Omental fat pad (tissue), 4 donors: ENCODE measurements around the gene AVPR2. TPM values are rescaled to one million over a fixed set of nuclear protein-coding genes. Genes with fewer than 3 reads are reported as not detected.

Experiments
- ATAC-seq: fragments of 150-250 bp; one replicate; pipeline ENCODE4 v1.9.1; 2016; ENCODE audit warnings: mild to moderate bottlenecking, moderate library complexity; ENCODE audit not compliant: low FRiP score
- DNase-seq: peaks from one replicate; pipeline ENCODE4 v3.0.0-alpha.2; 2019; ENCODE audit warnings: low spot score
- total RNA-seq, 4 donors: library from RNA; depleted of rRNA; stranded (reverse); fragments of >200 nt; gene quantifications; one replicate each; pipeline ENCODE4 v1.1.0, GENCODE V29; 2016
- TF ChIP-seq, protein P1 (sequence below), 3 donors: fragments of 450-650 bp; IDR thresholded peaks; one replicate each; pipeline ENCODE4 v1.5.1; 2016 to 2017; ENCODE audit warnings: antibody characterized with exemption in 3 of 3, mild to moderate bottlenecking in 3 of 3, moderate library complexity in 2 of 3

Gene AVPR2
- total RNA-seq, 4 donors from 2014 or later = 0.74 to 22.7 (median 3.6) TPM

GRCh38 chrX:153907456-153907855 is 3.0 kb downstream of the AVPR2 start:
- DNase-seq = no peak
- ATAC-seq = no peak
- TF ChIP-seq, protein P1, sequence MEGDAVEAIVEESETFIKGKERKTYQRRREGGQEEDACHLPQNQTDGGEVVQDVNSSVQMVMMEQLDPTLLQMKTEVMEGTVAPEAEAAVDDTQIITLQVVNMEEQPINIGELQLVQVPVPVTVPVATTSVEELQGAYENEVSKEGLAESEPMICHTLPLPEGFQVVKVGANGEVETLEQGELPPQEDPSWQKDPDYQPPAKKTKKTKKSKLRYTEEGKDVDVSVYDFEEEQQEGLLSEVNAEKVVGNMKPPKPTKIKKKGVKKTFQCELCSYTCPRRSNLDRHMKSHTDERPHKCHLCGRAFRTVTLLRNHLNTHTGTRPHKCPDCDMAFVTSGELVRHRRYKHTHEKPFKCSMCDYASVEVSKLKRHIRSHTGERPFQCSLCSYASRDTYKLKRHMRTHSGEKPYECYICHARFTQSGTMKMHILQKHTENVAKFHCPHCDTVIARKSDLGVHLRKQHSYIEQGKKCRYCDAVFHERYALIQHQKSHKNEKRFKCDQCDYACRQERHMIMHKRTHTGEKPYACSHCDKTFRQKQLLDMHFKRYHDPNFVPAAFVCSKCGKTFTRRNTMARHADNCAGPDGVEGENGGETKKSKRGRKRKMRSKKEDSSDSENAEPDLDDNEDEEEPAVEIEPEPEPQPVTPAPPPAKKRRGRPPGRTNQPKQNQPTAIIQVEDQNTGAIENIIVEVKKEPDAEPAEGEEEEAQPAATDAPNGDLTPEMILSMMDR (IDR thresholded peaks at IDR 0.05) = no peak

DNA sequence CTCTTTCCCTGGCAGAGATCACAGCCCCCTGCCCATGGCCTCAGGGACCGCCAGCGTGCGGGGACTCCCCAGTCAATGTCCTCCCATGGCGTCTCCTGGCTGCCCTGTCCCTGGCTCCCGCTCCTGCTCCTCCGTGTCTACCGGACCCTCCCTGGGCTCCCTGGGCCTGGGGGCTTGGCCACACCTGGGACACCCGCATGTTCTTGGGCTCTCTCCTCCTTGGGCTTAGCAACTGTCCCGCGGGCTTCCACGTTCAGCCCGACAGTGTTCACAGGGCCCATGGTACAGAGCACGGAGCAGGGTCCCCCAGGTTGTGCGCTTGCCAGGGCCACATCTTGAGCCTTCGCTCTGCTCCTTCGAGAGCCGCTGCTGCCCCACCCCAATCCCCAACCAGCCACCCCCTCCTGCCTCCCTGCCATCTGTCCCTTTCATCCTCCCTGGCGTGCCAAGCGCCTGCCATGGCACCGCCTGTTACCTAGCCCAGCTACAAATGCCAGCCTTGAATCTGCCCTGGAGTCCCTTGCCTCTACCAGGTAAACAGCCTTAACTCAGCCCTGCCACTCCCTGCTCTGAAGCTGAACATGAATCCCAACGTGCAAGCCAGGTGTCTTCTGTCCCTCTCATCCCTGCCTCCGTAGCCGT is 3.9 kb downstream of the AVPR2 start:
- TF ChIP-seq, protein P1 (IDR thresholded peaks at IDR 0.05) = no peak
- no peak for DNase-seq
- ATAC-seq = no peak

DNA sequence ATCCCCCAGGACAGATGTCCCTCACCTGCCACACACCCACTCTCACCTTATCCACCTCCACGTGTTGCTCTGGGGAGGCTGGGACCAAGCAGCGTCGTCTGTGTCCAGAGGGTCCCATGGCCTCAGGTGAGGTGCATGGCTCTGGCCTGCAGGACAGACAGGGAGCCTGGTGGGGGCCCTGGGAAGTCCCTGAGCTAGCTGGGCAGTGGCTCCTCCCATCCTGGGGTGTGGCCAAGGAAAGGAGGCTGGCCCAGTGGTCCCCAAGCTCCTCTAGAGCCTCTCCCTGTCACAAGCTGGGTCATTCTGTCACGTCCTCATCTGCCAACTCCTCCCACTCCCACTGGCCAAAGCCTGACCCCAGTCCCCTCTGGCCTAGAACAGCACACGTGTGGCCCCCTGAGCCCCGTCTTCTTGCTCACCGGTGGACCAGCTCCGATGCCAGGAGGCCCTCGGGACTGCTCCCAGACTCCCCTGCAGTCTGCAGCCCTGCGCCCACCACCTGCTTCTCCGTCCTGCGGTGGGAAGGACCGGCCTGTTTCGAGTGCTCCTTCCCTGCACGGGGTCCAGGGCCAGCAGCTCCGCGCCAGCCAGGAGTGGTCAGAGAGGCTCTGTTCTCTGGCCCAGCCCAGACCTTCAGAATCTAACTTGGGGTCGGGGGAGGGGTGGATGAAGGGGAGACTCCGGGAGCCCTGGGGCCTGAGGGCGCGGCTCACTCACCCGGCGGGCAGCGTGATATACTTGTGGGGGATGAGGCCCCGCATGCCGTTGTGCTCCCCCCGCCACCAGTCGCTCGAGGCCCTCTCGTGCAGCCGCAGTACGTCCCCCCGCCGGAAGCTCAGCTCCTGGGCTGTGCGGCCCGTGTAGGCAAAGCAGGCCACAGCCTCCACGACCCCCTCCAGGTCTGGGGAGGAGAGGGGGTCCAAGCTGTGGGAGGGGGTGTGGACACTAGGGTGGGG is 4.8 kb downstream of the AVPR2 start:
- TF ChIP-seq, protein P1 (IDR thresholded peaks at IDR 0.05) = no peak
- no peak for DNase-seq
- no peak for ATAC-seq

DNA sequence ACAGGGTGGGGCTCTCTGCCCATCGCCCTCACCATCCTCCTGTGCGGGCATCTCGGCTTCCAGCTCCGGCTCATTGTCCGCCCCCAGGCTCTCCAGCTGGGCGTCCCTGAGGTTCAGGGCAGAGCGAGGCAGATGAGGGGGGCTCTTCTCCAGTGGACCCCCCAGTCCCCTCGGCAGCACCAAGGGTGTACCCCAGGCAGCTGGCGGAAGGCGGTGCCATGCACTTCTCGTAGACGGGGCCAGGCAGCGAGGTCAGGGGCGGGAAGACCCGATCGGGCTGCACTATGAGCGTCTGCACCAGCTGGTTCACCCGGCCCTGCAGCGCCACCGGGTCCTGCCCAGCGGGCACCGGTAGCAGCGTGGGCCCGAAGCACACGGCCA is 5.5 kb downstream of the AVPR2 start:
- TF ChIP-seq, protein P1 (IDR thresholded peaks at IDR 0.05) = no peak
- no peak for DNase-seq
- no peak for ATAC-seq

DNA sequence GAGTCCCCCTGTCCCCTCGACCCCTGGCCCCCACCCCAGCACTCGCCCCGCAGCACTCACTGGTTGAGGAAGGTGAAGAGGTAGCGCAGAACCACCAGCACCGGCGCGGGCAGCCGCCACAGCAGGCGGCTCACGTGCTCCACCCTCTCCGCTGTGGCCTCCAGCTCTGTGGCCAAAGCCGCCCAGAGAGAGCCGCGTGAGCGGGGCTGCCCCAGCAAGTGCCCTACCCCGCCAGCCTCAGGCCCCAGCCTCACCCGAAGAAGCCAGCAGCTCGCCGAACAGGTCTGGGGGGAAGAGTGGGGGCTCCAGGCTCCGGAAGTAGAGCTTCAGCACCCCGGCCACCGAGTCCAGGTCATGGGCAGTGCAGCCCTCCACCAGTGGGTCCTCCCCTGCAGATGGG is 6.0 kb downstream of the AVPR2 start:
- DNase-seq = no peak
- TF ChIP-seq, protein P1 (IDR thresholded peaks at IDR 0.05) = no peak
- no peak for ATAC-seq

GRCh38 chrX:153911798-153912197 is 7.3 kb downstream of the AVPR2 start:
- DNase-seq = no peak
- ATAC-seq = no peak
- TF ChIP-seq, protein P1 (IDR thresholded peaks at IDR 0.05) = no peak
